Hippocampal formation (tissue), 2 donors: ENCODE data around the gene INSM2.

Experiments
- DNase-seq, 2 donors: peaks; one replicate each; lab custom pipeline; 2025; lab: John Stamatoyannopoulos, UW

INSM2 gene

GRCh38 chr14:35543006-35543405 lies 9.0 kb downstream of the INSM2 start:
- no peak for DNase-seq

GRCh38 chr14:35549551-35549950 lies 15.6 kb downstream of the INSM2 start:
- no peak for DNase-seq

GRCh38 chr14:35551081-35551480 lies 17.1 kb downstream of the INSM2 start:
- no peak for DNase-seq

GRCh38 chr14:35553808-35554207 lies 19.8 kb downstream of the INSM2 start:
- DNase-seq, result no peak

- no peak for DNase-seq
Observed at GRCh38 chr14:35556548-35556947, 22.6 kb downstream of the INSM2 start.

GRCh38 chr14:35557221-35557747 lies 23.3 kb downstream of the INSM2 start:
- DNase-seq, result no peak

- DNase-seq, result peak; percentile 12 to 45
Observed at GRCh38 chr14:35558680-35559079, 24.7 kb downstream of the INSM2 start.

GRCh38 chr14:35565871-35566464 lies 32.0 kb downstream of the INSM2 start:
- DNase-seq, result no peak

GRCh38 chr14:35571598-35571997 lies 37.6 kb downstream of the INSM2 start:
- DNase-seq, result no peak

GRCh38 chr14:35573911-35574310 lies 39.9 kb downstream of the INSM2 start:
- no peak for DNase-seq

- no peak for DNase-seq
Observed at GRCh38 chr14:35576260-35576659, 42.3 kb downstream of the INSM2 start.

GRCh38 chr14:35576856-35577255 lies 42.9 kb downstream of the INSM2 start:
- no peak for DNase-seq

- DNase-seq, result no peak
Observed at GRCh38 chr14:35578135-35578534, 44.2 kb downstream of the INSM2 start.

GRCh38 chr14:35578639-35579038 lies 44.7 kb downstream of the INSM2 start:
- DNase-seq, result no peak
